NCI-H1105 treated with DMSO at 0.1 percent for 48 hours (cell line): ENCODE results near the gene CLK3.
A peak's percentile ranks its signal among the peaks of the same experiment; 100 is the strongest.
"Not testable (repeated sequence)": the region's sequence is repeated elsewhere in the genome, so short reads cannot be mapped to it uniquely, and the experiment has no call there.

Source experiments
- DNase-seq: peaks from one replicate; lab custom pipeline; 2025; lab: John Stamatoyannopoulos, UW

Gene CLK3

GRCh38 chr15:74621936-74622335, 6.3 kb downstream of the CLK3 start:
- DNase-seq = no peak

- no peak for DNase-seq
These were observed 7.1 kb downstream of the CLK3 start for GRCh38 chr15:74622758-74623157.

- no peak for DNase-seq
These were observed 8.5 kb downstream of the CLK3 start for GRCh38 chr15:74624020-74624602.

- DNase-seq = no peak
These were observed 10.1 kb downstream of the CLK3 start for GRCh38 chr15:74625693-74626092.

- DNase-seq = no peak
These were observed 10.7 kb downstream of the CLK3 start for GRCh38 chr15:74626336-74626735.

GRCh38 chr15:74626752-74627692, 11.4 kb downstream of the CLK3 start:
- DNase-seq = no peak

GRCh38 chr15:74627766-74628165, 12.1 kb downstream of the CLK3 start:
- no peak for DNase-seq

- DNase-seq = no peak
These were observed 12.6 kb downstream of the CLK3 start for GRCh38 chr15:74628199-74628598.

GRCh38 chr15:74628949-74629348, 13.3 kb downstream of the CLK3 start:
- no peak for DNase-seq

GRCh38 chr15:74629696-74630095, 14.1 kb downstream of the CLK3 start:
- DNase-seq = not testable (repeated sequence)

- DNase-seq = no peak
These were observed 14.8 kb downstream of the CLK3 start for GRCh38 chr15:74630284-74631086.

GRCh38 chr15:74631087-74631385, 15.4 kb downstream of the CLK3 start:
- DNase-seq = no peak

- no peak for DNase-seq
These were observed 15.8 kb downstream of the CLK3 start for GRCh38 chr15:74631408-74631807.

GRCh38 chr15:74631935-74632560, 16.4 kb downstream of the CLK3 start:
- peak; percentile 6 for DNase-seq

- no peak for DNase-seq
These were observed 17.0 kb downstream of the CLK3 start for GRCh38 chr15:74632601-74633000.

GRCh38 chr15:74633781-74634180, 18.1 kb downstream of the CLK3 start:
- no peak for DNase-seq

- DNase-seq = peak; percentile 24
These were observed 19.6 kb downstream of the CLK3 start for GRCh38 chr15:74635228-74635627.

- DNase-seq = no peak
These were observed 21.3 kb downstream of the CLK3 start for GRCh38 chr15:74636984-74637383.

GRCh38 chr15:74641151-74641550, 25.5 kb downstream of the CLK3 start:
- no peak for DNase-seq

- peak; percentile 89 for DNase-seq
These were observed 26.7 kb downstream of the CLK3 start for GRCh38 chr15:74642348-74642733.

- peak; percentile 74 for DNase-seq
These were observed 27.4 kb downstream of the CLK3 start for GRCh38 chr15:74642734-74643664.
